Uterus (tissue), 4 donors: ENCODE data around the gene NPR1. TPM values are rescaled to one million over a fixed set of nuclear protein-coding genes. Genes with fewer than 3 reads are reported as not detected.
"Not testable (repeated sequence)": the region's sequence is repeated elsewhere in the genome, so short reads cannot be mapped to it uniquely, and the experiment has no call there.

Experiments used
- DNase-seq, 2 donors: peaks; one replicate each; pipeline ENCODE4 v3.0.0-alpha.2; 2019 to 2020
- H3K27ac ChIP-seq, 2 donors: fragments of 200-600 bp; sonication (generic); 1 replicate in 1 of 2; 2 replicates in 1 of 2; pipeline ENCODE4 v1.5.1; 2016 to 2018
- H3K27me3 ChIP-seq, 2 donors: fragments of 200-600 bp; sonication (generic); one replicate each; pipeline ENCODE4 v1.5.1; 2018 to 2019; ENCODE audit warnings: control low read depth in 1 of 2
- H3K36me3 ChIP-seq, 2 donors: fragments of 200-600 bp; sonication (generic); one replicate each; pipeline ENCODE4 v1.5.1; 2019; ENCODE audit warnings: control low read depth in 1 of 2
- H3K4me1 ChIP-seq, 2 donors: fragments of 200-600 bp; sonication (generic); one replicate each; pipeline ENCODE4 v1.5.1; 2018 to 2019; ENCODE audit warnings: control low read depth in 1 of 2
- H3K4me3 ChIP-seq, 2 donors: fragments of 200-600 bp; sonication (generic); 1 replicate in 1 of 2; 2 replicates in 1 of 2; pipeline ENCODE4 v1.5.1; 2018 to 2019; ENCODE audit warnings: mild to moderate bottlenecking in 1 of 2
- H3K9me3 ChIP-seq, 2 donors: fragments of 200-600 bp; sonication (generic); one replicate each; pipeline ENCODE4 v1.5.1; 2019; ENCODE audit warnings: control low read depth in 1 of 2
- POLR2A ChIP-seq, 2 donors: fragments of 450-650 bp; IDR thresholded peaks; one replicate each; pipeline ENCODE4 v1.6.1; 2016; ENCODE audit warnings: antibody characterized with exemption in 2 of 2, mild to moderate bottlenecking in 1 of 2, moderate library complexity in 1 of 2
- intact Hi-C: fragments of 100-400 bp; cut with DNase I; formaldehyde crosslinking; loops from one replicate; pipeline ENCODE4 v1.15.1; 2023; ENCODE audit warnings: low total_unique reads
- total RNA-seq, 4 donors: library from RNA; depleted of rRNA in 3 of 4; stranded (reverse); fragments of >200 nt in 3 of 4; gene quantifications; one replicate each; pipeline versions ENCODE4 v1.1.0 to v1.2.4, GENCODE V29; 2014 to 2023
- TF ChIP-seq, protein P1 (sequence below), 4 experiments: fragments of 200-600 bp in 2 of 4; fragments of 450-650 bp in 2 of 4; sonication (generic) in 2 of 4; IDR thresholded peaks; one replicate each; pipeline ENCODE4 v1.5.1; 2016 to 2019; ENCODE audit warnings: antibody characterized with exemption in 4 of 4, mild to moderate bottlenecking in 2 of 4, moderate library complexity in 1 of 4
- donor health status: DM: yes; HTN: yes; CAD: no.

Gene NPR1
- total RNA-seq, 4 donors from 2014 or later, result 34.1 to 74.0 (median 50.8) TPM

- no peak overlapping the region for H3K4me3 ChIP-seq
- peaks cover 0 to 3% of the 10 kb centered on the region in 2 donors for H3K4me1 ChIP-seq
- intact Hi-C loops, result no loop called here
- DNase-seq, result no peak
- peaks cover 0 to 2% of the 10 kb centered on the region in 2 donors for H3K36me3 ChIP-seq
- H3K27me3 ChIP-seq, result no peaks in the 10 kb centered on the region
- peak overlapping the region in 1 of 2 donors; percentile 100 for H3K27ac ChIP-seq
- TF ChIP-seq, protein P1, sequence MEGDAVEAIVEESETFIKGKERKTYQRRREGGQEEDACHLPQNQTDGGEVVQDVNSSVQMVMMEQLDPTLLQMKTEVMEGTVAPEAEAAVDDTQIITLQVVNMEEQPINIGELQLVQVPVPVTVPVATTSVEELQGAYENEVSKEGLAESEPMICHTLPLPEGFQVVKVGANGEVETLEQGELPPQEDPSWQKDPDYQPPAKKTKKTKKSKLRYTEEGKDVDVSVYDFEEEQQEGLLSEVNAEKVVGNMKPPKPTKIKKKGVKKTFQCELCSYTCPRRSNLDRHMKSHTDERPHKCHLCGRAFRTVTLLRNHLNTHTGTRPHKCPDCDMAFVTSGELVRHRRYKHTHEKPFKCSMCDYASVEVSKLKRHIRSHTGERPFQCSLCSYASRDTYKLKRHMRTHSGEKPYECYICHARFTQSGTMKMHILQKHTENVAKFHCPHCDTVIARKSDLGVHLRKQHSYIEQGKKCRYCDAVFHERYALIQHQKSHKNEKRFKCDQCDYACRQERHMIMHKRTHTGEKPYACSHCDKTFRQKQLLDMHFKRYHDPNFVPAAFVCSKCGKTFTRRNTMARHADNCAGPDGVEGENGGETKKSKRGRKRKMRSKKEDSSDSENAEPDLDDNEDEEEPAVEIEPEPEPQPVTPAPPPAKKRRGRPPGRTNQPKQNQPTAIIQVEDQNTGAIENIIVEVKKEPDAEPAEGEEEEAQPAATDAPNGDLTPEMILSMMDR (IDR thresholded peaks at IDR 0.05), result no peak
- TF ChIP-seq POLR2A (IDR thresholded peaks at IDR 0.05), result no peak
- no peaks in the 10 kb centered on the region for H3K9me3 ChIP-seq
Observed at GRCh38 chr1:153636312-153636711, 42.2 kb upstream of the NPR1 start.

DNA sequence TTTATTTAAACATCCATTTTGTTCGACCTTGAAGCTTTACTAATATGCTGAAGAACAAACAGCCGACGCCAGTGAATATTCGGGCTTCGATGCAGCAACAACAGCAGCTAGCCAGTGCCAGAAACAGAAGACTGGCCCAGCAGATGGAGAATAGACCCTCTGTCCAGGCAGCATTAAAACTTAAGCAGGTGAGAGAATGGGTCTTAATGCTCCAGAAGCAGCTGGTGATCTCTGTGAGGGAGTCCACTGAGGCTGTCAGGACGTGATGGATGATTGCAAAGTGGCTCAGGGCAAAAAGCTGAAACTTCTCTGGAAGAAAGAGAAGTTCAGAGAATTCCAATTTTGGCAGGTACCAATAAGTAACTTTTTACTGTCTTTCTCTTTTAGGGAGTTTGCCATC is 40.2 kb upstream of the NPR1 start:
- no peaks in the 10 kb centered on the region for H3K27me3 ChIP-seq
- H3K27ac ChIP-seq, result no peak overlapping the region
- peaks cover 0 to 3% of the 10 kb centered on the region in 2 donors for H3K36me3 ChIP-seq
- H3K4me1 ChIP-seq, result peaks cover 0 to 3% of the 10 kb centered on the region in 2 donors
- TF ChIP-seq POLR2A (IDR thresholded peaks at IDR 0.05), result no peak
- TF ChIP-seq, protein P1 (IDR thresholded peaks at IDR 0.05), result no peak
- no peak for DNase-seq
- intact Hi-C loops, result no loop called here
- H3K4me3 ChIP-seq, result no peak overlapping the region
- no peaks in the 10 kb centered on the region for H3K9me3 ChIP-seq

GRCh38 chr1:153639280-153639679 is 39.2 kb upstream of the NPR1 start:
- Histone ChIP-seq H3K4me3 (no peak overlapping the region), H3K4me1 (peaks cover 0 to 3% of the 10 kb centered on the region in 2 donors), H3K36me3 (peaks cover 0 to 3% of the 10 kb centered on the region in 2 donors), H3K27ac (no peak overlapping the region), H3K27me3 (no peaks in the 10 kb centered on the region), H3K9me3 (no peaks in the 10 kb centered on the region)
- no peak for TF ChIP-seq POLR2A (IDR thresholded peaks at IDR 0.05)
- TF ChIP-seq, protein P1 (IDR thresholded peaks at IDR 0.05), result no peak
- intact Hi-C loops, result no loop called here
- no peak for DNase-seq

DNA sequence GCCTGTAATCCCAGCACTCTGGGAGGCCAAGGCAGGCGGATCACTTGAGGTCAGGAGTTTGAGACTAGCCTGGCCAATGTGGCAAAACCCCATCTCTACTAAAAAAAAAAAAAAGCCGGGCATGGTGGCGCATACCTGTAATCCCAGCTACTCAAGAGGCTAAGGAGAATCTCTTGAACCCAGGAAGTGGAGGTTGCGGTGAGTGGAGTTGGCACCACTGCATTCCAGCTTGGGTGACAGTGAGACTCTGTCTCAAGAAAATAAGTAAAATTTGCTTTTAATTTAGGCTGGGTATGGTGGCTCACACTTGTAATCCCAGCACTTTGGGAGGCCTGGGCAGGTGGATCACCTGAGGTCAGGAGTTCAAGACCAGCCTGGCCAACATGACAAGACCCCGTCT is 38.3 kb upstream of the NPR1 start:
- DNase-seq, H3K36me3 ChIP-seq, H3K4me1 ChIP-seq: not testable (repeated sequence)

DNA sequence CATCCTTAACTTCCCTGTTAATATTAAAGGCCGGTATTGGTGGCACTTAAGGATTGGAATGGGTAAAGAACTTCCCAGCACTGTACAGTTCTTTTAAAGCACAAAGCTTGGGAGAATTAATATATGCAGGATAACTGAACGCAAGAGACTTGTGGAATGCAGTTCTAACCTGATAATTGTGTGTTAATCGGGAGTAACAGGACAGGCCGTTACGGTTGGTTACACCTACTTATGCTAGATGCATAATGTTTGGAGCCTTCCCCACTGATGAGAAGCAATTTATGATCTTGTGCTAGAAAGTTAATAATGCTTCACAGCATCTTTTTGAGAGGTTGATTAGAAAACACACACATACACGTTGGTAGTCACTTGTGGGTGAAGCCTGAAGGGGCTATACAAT is 37.6 kb upstream of the NPR1 start:
- no peaks in the 10 kb centered on the region for H3K9me3 ChIP-seq
- no peak overlapping the region for H3K4me3 ChIP-seq
- no peaks in the 10 kb centered on the region for H3K27me3 ChIP-seq
- TF ChIP-seq POLR2A (IDR thresholded peaks at IDR 0.05), result no peak
- TF ChIP-seq, protein P1 (IDR thresholded peaks at IDR 0.05), result no peak
- no peak for DNase-seq
- H3K4me1 ChIP-seq, result no peaks in the 10 kb centered on the region
- intact Hi-C loops, result no loop called here
- H3K36me3 ChIP-seq, result peaks cover 0 to 3% of the 10 kb centered on the region in 2 donors
- no peak overlapping the region for H3K27ac ChIP-seq

More for the DNA sequence above, 38.3 kb upstream of the NPR1 start:
- H3K27me3 ChIP-seq, H3K4me3 ChIP-seq, H3K9me3 ChIP-seq, H3K27ac ChIP-seq, intact Hi-C loops: not testable (repeated sequence)

- intact Hi-C loops, result no loop called here
- no peaks in the 10 kb centered on the region for H3K4me1 ChIP-seq
- peaks cover 0 to 3% of the 10 kb centered on the region in 2 donors for H3K36me3 ChIP-seq
Observed at GRCh38 chr1:153642161-153642560, 36.3 kb upstream of the NPR1 start.

More at GRCh38 chr1:153642161-153642560, 36.3 kb upstream of the NPR1 start:
- DNase-seq, result no peak
- no peak overlapping the region for H3K27ac ChIP-seq
- TF ChIP-seq, protein P1 (IDR thresholded peaks at IDR 0.05), result no peak
- no peak for TF ChIP-seq POLR2A (IDR thresholded peaks at IDR 0.05)
- H3K4me3 ChIP-seq, result no peak overlapping the region
- H3K27me3 ChIP-seq, result no peaks in the 10 kb centered on the region
- no peaks in the 10 kb centered on the region for H3K9me3 ChIP-seq
